ENCODE results near the gene HDLBP.

The HDLBP gene

DNA sequence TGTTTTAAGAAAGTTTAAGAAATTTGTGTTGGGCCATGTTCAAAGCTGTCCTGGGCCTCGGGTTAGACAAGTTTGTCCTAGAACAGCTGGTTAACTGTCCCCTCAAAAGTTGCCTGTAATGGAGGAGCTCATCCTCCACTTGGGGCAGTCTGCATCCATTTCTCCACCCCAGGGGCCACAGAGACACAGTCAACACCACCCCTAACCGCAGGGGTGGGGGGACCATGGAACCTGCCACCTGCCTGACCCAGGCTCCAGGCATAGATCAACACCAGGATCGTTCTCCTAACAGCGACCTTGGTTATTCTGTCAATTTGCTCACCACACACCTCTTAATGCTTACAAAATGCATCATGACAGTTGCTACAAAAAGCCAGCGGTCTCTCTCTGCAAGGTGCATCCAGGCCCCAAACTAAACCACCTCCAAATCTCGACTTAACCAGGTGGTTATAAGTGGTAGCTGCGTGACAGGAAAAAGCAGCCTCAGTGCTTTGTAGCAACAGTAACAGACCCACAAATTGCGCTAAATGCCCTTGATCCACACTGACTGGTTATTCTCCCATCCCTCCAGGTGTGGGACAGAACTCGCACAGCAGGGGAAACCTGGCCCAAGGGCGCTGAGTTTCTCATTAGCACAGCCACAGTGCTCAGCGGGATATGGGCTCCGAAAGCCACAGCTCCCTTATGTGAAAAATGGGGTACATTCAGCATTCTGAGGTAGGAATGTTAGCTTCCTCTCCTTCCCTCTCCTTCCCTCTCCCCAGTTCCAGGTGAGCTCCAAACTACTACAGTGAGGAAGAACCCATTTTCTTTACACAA lies 48.0 kb downstream of the HDLBP start:
- Mint-ChIP-seq H3K36me3 (peaks cover 8% of the 10 kb centered on the region), H3K27ac (no peak overlapping the region), H3K4me3 (no peak overlapping the region), H3K9me3 (ENCODE audit: low read depth) (no peaks in the 10 kb centered on the region), H3K4me1 (ENCODE audit: low read depth) (peaks cover 33% of the 10 kb centered on the region), H3K27me3 (no peaks in the 10 kb centered on the region)

DNA sequence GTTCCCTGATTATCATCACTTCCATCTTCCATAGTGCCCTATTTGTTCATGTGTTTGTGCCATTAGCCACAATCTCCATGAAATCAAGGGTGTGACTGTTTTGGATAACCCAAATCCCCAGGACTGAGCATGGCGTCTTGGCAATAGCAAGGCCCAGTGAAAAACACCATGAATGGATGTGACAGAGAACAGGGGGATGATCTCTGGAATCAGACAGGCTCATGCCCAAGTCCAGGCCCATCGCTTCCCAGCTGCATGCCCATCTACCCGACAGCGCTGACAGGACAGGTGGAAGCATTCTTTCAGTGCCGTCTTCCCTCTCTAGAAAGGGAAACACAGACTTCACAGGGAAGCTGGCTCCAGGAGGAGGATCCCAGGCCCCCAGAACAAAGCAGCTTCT lies 50.0 kb downstream of the HDLBP start:
- Mint-ChIP-seq H3K36me3 (peaks cover 10% of the 10 kb centered on the region), H3K9me3 (ENCODE audit: low read depth) (no peaks in the 10 kb centered on the region), H3K4me3 (no peak overlapping the region), H3K27ac (no peak overlapping the region), H3K4me1 (ENCODE audit: low read depth) (peaks cover 20% of the 10 kb centered on the region), H3K27me3 (no peaks in the 10 kb centered on the region)

DNA sequence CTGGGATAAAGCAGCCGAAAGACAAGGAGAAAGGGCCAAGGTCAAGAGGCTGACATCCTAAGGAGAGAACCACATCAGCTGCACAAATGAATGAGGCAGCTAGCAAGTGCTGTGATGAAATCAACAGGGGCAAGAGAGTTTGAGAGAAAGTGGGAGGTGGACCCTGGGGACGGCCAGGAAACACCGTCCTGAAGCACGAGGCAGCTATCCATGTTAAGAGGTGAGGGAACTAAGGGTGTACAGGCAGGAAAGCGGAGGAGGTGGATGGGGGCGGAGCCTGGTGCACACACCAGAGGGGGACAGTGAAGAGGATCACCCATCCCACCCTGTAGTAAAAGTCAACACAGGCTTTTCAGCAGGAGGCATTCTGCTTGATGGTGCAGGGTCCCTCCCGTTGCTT lies 52.4 kb downstream of the HDLBP start:
- Mint-ChIP-seq H3K36me3 (peaks cover 10% of the 10 kb centered on the region), H3K27ac (no peak overlapping the region), H3K4me3 (no peak overlapping the region), H3K9me3 (ENCODE audit: low read depth) (no peaks in the 10 kb centered on the region), H3K27me3 (no peaks in the 10 kb centered on the region), H3K4me1 (ENCODE audit: low read depth) (peaks cover 3% of the 10 kb centered on the region)

- H3K9me3 Mint-ChIP-seq (ENCODE audit: low read depth): no peaks in the 10 kb centered on the region
- H3K4me3 Mint-ChIP-seq: no peak overlapping the region
- no peaks in the 10 kb centered on the region for H3K27me3 Mint-ChIP-seq
- H3K36me3 Mint-ChIP-seq: peaks cover 11% of the 10 kb centered on the region
- H3K4me1 Mint-ChIP-seq (ENCODE audit: low read depth): no peaks in the 10 kb centered on the region
- no peak overlapping the region for H3K27ac Mint-ChIP-seq
Observed at GRCh38 chr2:241261628-241262027, 53.8 kb downstream of the HDLBP start.

DNA sequence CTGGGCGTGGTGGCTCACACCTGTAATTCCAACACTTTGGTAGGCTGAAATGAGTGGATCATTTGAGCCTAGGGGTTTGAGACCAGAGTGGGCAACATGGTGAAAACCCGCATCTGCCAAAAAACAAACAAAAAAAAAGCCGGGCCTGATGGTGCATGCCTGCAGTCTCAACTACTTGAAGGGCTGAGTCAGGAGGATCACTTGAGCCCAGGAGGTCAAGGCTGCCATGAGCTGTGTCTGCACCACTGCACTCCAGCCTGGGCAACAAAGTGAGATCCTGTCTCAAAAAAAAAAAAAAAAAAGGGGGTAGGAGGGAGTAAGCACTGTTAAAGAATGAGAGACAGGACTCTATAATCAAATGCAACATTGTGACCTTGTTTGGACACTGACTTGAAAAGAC lies 54.6 kb downstream of the HDLBP start:
- H3K4me3 Mint-ChIP-seq: no peak overlapping the region
- no peak overlapping the region for H3K27ac Mint-ChIP-seq
- H3K4me1 Mint-ChIP-seq (ENCODE audit: low read depth): no peaks in the 10 kb centered on the region
- H3K36me3 Mint-ChIP-seq: peaks cover 13% of the 10 kb centered on the region
- H3K27me3 Mint-ChIP-seq: no peaks in the 10 kb centered on the region
- H3K9me3 Mint-ChIP-seq (ENCODE audit: low read depth): no peaks in the 10 kb centered on the region

DNA sequence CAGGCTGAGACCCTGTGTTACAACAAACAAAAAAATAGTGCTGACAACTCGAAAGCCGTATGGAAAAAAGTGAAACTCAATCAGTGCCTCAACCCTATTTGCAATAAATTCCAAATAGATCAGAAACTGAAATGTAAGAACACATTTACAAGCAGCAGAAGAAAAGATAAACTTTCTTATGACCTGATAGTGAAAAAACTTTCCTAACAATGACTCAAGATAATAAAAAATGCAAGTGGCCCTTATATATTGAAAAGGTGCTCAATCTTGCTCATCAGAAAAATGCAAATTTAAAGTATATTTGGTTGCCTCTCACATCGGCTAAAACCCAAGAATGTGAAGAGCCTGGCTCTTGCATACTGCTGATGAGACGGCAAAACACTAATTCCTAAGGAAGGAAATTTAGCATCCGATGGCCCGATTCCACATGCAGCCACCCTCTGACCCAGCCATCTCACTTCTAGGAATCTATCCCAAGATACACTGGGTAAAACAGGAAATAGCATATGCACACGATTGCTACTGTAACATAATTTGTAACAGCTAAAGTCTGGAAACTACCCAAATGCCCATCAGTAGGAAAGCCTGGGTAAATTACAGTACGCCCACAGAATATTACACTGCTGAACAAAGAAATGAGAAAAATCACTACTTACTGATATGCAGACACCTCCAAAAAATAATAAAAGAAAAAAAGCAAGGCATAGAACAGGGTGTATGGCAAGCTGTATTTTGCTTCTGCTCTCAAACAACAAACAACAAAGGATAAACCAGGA lies 56.8 kb downstream of the HDLBP start:
- H3K36me3 Mint-ChIP-seq: peaks cover 16% of the 10 kb centered on the region
- no peak overlapping the region for H3K27ac Mint-ChIP-seq
- no peaks in the 10 kb centered on the region for H3K9me3 Mint-ChIP-seq (ENCODE audit: low read depth)
- no peak overlapping the region for H3K4me3 Mint-ChIP-seq
- H3K4me1 Mint-ChIP-seq (ENCODE audit: low read depth): no peaks in the 10 kb centered on the region
- H3K27me3 Mint-ChIP-seq: no peaks in the 10 kb centered on the region

DNA sequence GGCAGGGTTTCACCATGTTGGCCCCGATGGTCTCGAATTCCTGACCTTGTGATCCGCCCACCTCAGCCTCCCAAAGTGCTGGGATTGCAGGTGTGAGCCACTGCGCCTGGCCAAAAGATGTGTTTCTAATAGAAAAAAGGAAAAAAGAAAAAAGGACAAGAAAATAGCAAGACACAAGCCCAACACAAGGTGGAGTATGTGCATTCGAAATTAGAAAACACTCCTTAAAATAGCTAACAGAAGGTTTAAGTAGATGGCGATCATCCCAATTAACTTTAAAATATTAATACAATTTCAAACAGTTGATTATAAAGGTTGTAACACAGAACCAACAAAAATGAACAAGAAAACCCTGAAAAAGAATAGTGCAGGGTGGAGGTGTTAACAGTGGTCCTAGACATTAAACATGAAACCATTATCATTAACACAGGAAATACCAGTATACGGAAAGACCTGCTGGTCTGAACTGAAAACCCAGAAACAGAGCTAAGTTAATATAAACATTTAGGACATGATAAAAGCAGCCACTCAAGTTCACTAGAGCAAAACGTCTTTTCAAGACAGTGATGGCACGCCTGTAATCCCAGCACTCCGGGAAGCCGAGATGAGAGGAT lies 57.9 kb downstream of the HDLBP start:
- Mint-ChIP-seq H3K27ac (no peak overlapping the region), H3K36me3 (peaks cover 11% of the 10 kb centered on the region), H3K27me3 (no peaks in the 10 kb centered on the region), H3K4me3 (no peak overlapping the region), H3K4me1 (ENCODE audit: low read depth) (no peaks in the 10 kb centered on the region), H3K9me3 (ENCODE audit: low read depth) (no peaks in the 10 kb centered on the region)

DNA sequence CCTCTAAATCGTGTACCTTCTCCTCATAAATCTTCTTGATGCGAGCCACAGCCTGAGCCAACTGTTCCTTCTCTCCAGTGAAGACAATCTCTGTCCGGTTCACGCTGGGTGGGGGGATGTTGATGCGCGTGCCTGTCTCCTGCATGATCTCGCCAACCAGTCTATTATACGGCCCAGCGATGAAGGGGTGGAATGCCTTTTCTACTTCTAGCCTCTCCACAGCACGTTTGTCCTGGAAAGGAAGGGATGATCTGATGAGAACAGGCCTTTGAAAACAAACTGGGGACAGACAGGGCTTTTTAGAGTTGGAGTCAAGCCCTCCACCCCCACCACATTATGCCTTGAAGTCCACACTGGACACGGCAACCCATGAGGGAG lies 59.3 kb downstream of the HDLBP start:
- Mint-ChIP-seq H3K27ac (no peak overlapping the region), H3K36me3 (peaks cover 11% of the 10 kb centered on the region)

DNA sequence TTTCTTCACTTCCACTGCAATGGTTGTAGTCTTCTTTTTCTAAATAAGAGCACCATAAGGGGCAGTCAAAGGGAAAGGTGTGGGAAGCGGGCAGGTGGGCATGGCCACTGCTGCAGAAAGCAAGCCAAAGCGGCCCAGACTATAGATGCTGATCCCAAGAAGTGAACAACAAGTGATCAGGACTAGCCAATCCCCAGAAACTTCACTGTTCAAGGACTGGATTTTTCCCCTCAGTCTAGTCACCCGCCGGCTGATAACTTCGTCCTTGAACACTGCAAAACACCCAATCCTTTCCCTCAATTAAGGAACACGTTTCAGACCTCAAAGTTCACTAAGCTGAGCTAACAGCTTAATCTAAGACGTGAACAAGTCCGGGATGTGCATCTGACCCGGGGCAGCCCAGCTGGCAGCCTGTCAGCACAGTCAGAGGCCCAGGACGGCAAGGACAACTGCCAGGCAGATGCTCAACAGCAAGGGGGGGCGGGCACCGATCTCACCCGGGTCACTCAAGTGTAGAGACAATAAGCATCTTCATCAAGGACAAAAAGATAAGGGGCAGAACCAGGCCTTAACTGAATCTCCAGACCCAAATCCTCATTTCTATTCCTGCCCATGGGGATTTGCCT lies 59.8 kb downstream of the HDLBP start:
- Mint-ChIP-seq H3K9me3 (ENCODE audit: low read depth) (no peaks in the 10 kb centered on the region), H3K36me3 (peaks cover 11% of the 10 kb centered on the region), H3K27ac (no peak overlapping the region), H3K27me3 (no peaks in the 10 kb centered on the region), H3K4me3 (no peak overlapping the region), H3K4me1 (ENCODE audit: low read depth) (no peaks in the 10 kb centered on the region)

More for the DNA sequence above, 59.3 kb downstream of the HDLBP start:
- H3K4me1 Mint-ChIP-seq (ENCODE audit: low read depth): no peaks in the 10 kb centered on the region
- no peaks in the 10 kb centered on the region for H3K27me3 Mint-ChIP-seq
- no peak overlapping the region for H3K4me3 Mint-ChIP-seq
- H3K9me3 Mint-ChIP-seq (ENCODE audit: low read depth): no peaks in the 10 kb centered on the region

DNA sequence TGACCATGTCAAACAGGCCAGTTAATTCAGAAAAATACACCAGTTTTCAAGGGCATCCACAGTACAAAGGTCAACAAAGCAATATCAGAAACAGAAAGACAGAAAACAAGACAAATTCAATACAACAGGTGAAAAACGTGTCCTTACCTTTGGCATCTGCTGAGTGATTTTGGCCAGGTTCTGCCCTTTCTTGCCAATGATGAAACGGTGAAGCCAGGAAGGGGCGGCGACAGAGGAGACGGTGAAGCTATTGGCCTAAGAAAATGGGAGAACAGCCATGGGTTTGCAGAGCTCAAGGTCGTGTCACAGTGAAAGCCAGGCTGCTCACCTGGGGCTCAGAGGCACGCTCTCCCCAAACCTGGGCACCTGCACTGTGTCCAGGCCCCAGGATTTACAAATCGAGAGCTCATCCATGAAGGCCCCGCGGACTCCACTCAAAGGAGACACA lies 60.5 kb downstream of the HDLBP start:
- H3K9me3 Mint-ChIP-seq (ENCODE audit: low read depth): no peaks in the 10 kb centered on the region
- H3K36me3 Mint-ChIP-seq: peaks cover 11% of the 10 kb centered on the region
- H3K4me1 Mint-ChIP-seq (ENCODE audit: low read depth): no peaks in the 10 kb centered on the region
- H3K4me3 Mint-ChIP-seq: no peak overlapping the region
- H3K27ac Mint-ChIP-seq: no peak overlapping the region
- no peaks in the 10 kb centered on the region for H3K27me3 Mint-ChIP-seq

DNA sequence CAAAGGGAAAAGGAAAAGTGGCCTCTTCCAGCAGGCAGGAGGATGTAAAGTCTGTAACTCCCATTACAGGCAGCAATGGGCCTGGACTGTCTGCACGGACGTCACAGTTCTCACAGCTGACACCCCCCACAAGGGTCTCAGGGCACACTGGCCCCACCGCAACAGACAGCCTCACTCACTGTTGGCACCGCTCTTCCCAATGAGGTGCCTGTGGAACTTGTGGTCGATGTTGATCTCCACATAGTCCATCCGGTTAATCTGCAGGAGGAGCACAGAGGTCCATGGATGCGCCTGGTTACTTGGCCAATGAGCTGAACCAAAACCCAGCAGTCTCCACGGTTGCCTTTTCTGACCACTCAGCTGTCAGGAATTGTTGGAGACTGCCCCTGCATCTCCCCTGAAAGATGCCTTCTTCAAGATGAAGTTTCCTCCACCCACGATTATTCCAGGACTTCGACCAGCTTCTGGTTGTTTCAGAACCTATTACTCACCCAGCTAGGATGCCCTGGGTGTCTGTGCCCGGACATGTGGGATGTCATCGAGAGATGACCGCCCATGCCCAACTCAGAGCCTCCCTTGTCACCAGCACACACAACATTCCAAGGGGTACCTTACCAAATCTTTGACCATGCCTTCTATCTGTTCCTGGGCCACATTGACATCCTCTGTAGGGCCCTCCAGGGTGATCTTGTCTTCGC lies 62.5 kb downstream of the HDLBP start:
- no peaks in the 10 kb centered on the region for H3K27me3 Mint-ChIP-seq
- peaks cover 13% of the 10 kb centered on the region for H3K36me3 Mint-ChIP-seq
- no peak overlapping the region for H3K27ac Mint-ChIP-seq
- no peaks in the 10 kb centered on the region for H3K4me1 Mint-ChIP-seq (ENCODE audit: low read depth)
- H3K9me3 Mint-ChIP-seq (ENCODE audit: low read depth): no peaks in the 10 kb centered on the region
- no peak overlapping the region for H3K4me3 Mint-ChIP-seq

DNA sequence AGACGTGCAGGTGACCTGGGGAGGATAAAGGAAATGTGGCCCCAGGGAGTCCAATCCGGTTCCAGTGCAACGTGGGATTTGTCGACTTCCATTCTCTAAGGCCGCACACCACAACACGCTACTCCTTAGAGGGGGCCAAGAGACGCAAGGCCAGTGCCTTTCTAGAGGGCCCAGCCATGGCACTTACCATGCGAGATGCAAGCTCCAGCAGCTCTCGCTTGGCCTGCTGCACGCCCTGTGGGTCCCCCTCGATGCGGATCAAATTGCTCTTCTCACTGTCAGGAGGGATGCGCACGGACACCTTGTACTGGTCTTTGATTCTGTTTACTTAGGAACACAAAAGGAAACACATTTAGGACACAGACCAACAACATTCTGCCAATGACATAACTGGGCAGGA lies 65.8 kb downstream of the HDLBP start:
- no peaks in the 10 kb centered on the region for H3K27me3 Mint-ChIP-seq
- no peaks in the 10 kb centered on the region for H3K4me1 Mint-ChIP-seq (ENCODE audit: low read depth)
- H3K27ac Mint-ChIP-seq: no peak overlapping the region
- H3K36me3 Mint-ChIP-seq: peaks cover 4% of the 10 kb centered on the region
- H3K9me3 Mint-ChIP-seq (ENCODE audit: low read depth): no peaks in the 10 kb centered on the region
- no peak overlapping the region for H3K4me3 Mint-ChIP-seq

GRCh38 chr2:241248897-241249296 lies 66.6 kb downstream of the HDLBP start:
- Mint-ChIP-seq H3K27me3 (no peaks in the 10 kb centered on the region), H3K36me3 (peaks cover 9% of the 10 kb centered on the region), H3K27ac (no peak overlapping the region), H3K9me3 (ENCODE audit: low read depth) (no peaks in the 10 kb centered on the region), H3K4me1 (ENCODE audit: low read depth) (no peaks in the 10 kb centered on the region), H3K4me3 (no peak overlapping the region)

GRCh38 chr2:241248289-241248688 lies 67.2 kb downstream of the HDLBP start:
- no peaks in the 10 kb centered on the region for H3K4me1 Mint-ChIP-seq (ENCODE audit: low read depth)
- no peaks in the 10 kb centered on the region for H3K27me3 Mint-ChIP-seq
- H3K27ac Mint-ChIP-seq: no peak overlapping the region
- H3K4me3 Mint-ChIP-seq: no peak overlapping the region
- H3K9me3 Mint-ChIP-seq (ENCODE audit: low read depth): no peaks in the 10 kb centered on the region
- peaks cover 13% of the 10 kb centered on the region for H3K36me3 Mint-ChIP-seq
